ENCODE data around the gene ZMYM4. TPM values are rescaled to one million over a fixed set of nuclear protein-coding genes. Genes with fewer than 3 reads are reported as not detected.
"Not testable (repeated sequence)": the region's sequence is repeated elsewhere in the genome, so short reads cannot be mapped to it uniquely, and the experiment has no call there.

ZMYM4 gene
- total RNA-seq, 1 donor from 2014 or later: 95.8 TPM

GRCh38 chr1:35369922-35370671 lies 101.6 kb downstream of the ZMYM4 start:
- H3K36me3 Mint-ChIP-seq (ENCODE audit: insufficient read depth): peaks cover 10% of the 10 kb centered on the region
- no peaks in the 10 kb centered on the region for H3K9me3 Mint-ChIP-seq (ENCODE audit: low read depth)
- TF ChIP-seq CTCF (IDR thresholded peaks at IDR 0.05; ENCODE audit: unreplicated experiment): no peak
- H3K27ac Mint-ChIP-seq: no peak overlapping the region
- peaks cover 2% of the 10 kb centered on the region for H3K4me1 Mint-ChIP-seq (ENCODE audit: low read depth)
- DNase-seq (ENCODE audit: low spot score, unreplicated experiment): no peak
- no peaks in the 10 kb centered on the region for H3K27me3 Mint-ChIP-seq
- H3K4me3 Mint-ChIP-seq (ENCODE audit: low read depth): no peak overlapping the region

- TF ChIP-seq CTCF (IDR thresholded peaks at IDR 0.05; ENCODE audit: unreplicated experiment): no peak
- Mint-ChIP-seq H3K9me3 (ENCODE audit: low read depth) (no peaks in the 10 kb centered on the region), H3K36me3 (ENCODE audit: insufficient read depth) (peaks cover 11% of the 10 kb centered on the region), H3K4me1 (ENCODE audit: low read depth) (peaks cover 2% of the 10 kb centered on the region), H3K27ac (no peak overlapping the region), H3K4me3 (ENCODE audit: low read depth) (no peak overlapping the region), H3K27me3 (no peaks in the 10 kb centered on the region)
- no peak for DNase-seq (ENCODE audit: low spot score, unreplicated experiment)
These were observed 103.0 kb downstream of the ZMYM4 start for GRCh38 chr1:35371506-35371905.

- H3K4me1 Mint-ChIP-seq (ENCODE audit: low read depth): peaks cover 2% of the 10 kb centered on the region
- H3K36me3 Mint-ChIP-seq (ENCODE audit: insufficient read depth): peaks cover 8% of the 10 kb centered on the region
- TF ChIP-seq CTCF (IDR thresholded peaks at IDR 0.05; ENCODE audit: unreplicated experiment): no peak
- H3K9me3 Mint-ChIP-seq (ENCODE audit: low read depth): no peaks in the 10 kb centered on the region
- H3K27ac Mint-ChIP-seq: no peak overlapping the region
- H3K4me3 Mint-ChIP-seq (ENCODE audit: low read depth): no peak overlapping the region
- no peak for DNase-seq (ENCODE audit: low spot score, unreplicated experiment)
- no peaks in the 10 kb centered on the region for H3K27me3 Mint-ChIP-seq
These were observed 109.0 kb downstream of the ZMYM4 start for GRCh38 chr1:35377555-35377954.

GRCh38 chr1:35379317-35380000 lies 111.0 kb downstream of the ZMYM4 start:
- Mint-ChIP-seq H3K36me3 (ENCODE audit: insufficient read depth) (peaks cover 10% of the 10 kb centered on the region), H3K27me3 (no peaks in the 10 kb centered on the region), H3K27ac (no peak overlapping the region), H3K4me3 (ENCODE audit: low read depth) (no peak overlapping the region), H3K9me3 (ENCODE audit: low read depth) (no peaks in the 10 kb centered on the region), H3K4me1 (ENCODE audit: low read depth) (peaks cover 4% of the 10 kb centered on the region)
- no peak for DNase-seq (ENCODE audit: low spot score, unreplicated experiment)
- no peak for TF ChIP-seq CTCF (IDR thresholded peaks at IDR 0.05; ENCODE audit: unreplicated experiment)

- not testable (repeated sequence) for H3K4me1 Mint-ChIP-seq (ENCODE audit: low read depth); H3K27me3 Mint-ChIP-seq; DNase-seq (ENCODE audit: low spot score, unreplicated experiment); H3K9me3 Mint-ChIP-seq (ENCODE audit: low read depth); H3K36me3 Mint-ChIP-seq (ENCODE audit: insufficient read depth); H3K4me3 Mint-ChIP-seq (ENCODE audit: low read depth); H3K27ac Mint-ChIP-seq
These were observed 111.6 kb downstream of the ZMYM4 start for GRCh38 chr1:35380111-35380510.
